Activated CD8-positive, alpha-beta memory T cell treated with anti-CD3 and anti-CD28 coated beads, Interleukin-2, amount 50 U/mL, for 48 hours (primary cell): ENCODE data around the gene IQSEC3.
A peak's percentile ranks its signal among the peaks of the same experiment; 100 is the strongest.

Source experiments
- DNase-seq: peaks from one replicate; pipeline ENCODE4 v3.0.0-alpha.2; 2020

The IQSEC3 gene

DNA sequence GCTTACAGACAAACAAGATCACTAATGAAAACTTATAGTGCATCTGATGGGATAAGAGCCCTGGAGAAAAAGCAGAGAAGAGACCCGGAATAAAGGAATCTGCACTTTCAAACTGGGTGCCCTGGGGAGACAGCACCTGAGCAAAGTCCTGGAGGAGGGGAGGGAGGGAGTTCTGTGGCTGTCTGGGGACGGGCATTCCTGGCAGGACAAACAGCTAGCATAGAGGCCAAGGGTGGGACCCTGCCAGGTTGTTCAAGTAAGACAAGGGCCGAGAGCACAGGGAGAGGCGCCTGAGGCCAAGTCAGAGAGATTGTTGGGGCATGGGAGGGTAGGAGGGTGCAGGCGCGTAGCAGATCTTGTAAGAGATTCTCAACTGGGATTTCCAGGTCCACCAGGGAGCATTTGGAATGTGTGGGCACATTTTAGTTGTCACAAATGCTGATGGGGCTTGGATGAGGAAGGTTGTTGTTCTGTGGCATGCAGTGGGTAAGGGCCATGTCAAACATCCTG is 14.2 kb downstream of the IQSEC3 start:
- no peak for DNase-seq

DNA sequence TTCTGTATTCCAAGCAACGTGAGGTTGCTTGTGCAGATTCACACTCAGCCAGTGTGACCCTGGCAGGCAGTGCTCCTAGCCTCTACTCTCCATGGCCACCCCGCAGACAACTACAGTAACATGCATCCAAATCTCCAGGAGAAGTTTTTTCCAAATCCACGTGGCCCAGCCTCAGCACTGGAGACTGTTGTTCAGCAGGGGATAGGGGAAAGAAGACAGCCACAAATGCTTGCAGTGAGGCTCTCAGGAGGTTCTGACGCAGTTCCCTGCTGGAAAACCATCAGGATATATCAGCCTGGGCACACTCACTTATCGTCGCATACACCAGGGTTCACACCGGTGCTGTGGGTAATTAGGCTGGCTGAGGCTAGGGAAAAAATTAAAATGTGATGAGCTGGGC is 16.2 kb downstream of the IQSEC3 start:
- no peak for DNase-seq

DNA sequence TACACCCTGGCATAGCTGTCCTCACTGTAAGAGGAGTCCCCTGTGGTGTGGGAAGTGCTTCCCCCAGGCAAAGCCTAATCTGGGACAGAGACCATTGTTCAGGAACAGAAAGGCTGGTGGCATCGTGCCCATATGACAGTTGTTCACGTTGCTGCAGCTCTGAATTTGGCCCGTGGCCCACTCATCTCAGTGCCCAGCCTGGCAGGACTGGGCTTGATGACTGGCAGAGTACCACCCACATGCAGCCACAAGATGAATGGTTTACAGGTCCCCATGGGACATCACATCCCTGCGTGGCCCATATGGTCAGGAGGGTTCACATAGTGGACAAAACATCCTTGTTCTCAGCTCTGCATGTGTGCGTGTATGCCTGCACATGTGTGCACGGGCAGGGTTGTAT is 17.5 kb downstream of the IQSEC3 start:
- no peak for DNase-seq

DNA sequence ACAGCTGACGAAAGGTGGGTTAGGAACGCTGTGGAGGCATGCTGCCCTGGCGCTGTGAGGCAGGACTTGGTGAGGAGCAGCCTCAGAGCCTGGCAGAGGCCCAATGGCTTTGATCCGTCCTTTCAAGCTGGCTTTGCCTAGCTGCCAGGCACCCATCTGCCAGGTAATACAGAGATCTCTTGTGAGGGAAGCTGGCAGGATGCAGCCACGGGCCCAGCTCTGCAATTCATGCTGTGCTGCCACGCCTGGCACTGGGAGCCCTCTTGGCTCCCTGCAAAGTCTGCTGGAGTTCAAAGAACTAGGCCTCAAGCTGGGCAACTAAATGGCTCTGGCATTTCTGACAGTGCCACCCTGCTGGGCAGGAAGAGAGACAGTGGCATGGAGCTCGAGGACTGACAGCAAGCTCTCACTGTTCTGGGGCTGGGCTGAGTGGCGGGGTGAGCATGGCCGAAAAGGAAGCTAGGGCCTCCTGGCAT is 18.7 kb downstream of the IQSEC3 start:
- no peak for DNase-seq

DNA sequence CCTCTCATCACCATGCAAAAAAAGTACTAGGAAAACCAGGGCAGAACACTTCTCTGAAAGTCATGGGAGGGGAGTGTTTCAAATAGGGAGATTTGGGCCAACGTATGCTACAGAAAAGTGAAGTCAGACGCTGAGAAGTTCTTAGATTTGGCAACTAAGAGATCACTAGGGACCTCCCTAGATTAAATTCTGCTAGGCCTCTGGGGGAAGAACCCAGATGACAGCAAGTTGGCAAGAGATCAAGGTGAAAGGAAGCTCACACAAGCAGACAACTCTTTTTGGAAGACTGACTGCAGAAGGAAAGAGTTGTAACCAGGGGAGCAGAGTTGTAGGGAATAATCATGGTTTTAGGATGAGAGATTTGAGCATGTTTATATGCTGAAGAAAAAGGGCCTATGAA is 20.7 kb downstream of the IQSEC3 start:
- DNase-seq = no peak

DNA sequence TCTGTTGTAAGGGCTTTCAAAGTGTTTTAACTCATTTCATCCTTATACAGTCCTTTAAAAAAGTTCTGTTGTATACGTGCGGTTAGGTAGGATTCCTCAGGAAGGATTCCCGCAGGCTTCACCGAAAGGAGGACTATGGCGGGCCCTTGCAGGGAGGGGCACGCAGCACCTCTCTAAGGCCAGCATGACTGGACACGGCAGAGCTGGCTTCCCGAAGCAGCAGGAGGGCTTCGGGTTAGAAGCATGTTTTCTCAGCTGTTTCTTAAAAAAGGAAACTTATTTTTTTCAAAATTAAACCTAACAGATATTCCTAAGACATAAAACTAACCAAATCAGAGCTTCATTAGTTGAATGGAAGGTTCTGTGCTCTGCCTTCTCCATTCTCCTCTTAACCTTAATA is 21.3 kb downstream of the IQSEC3 start:
- DNase-seq = no peak

DNA sequence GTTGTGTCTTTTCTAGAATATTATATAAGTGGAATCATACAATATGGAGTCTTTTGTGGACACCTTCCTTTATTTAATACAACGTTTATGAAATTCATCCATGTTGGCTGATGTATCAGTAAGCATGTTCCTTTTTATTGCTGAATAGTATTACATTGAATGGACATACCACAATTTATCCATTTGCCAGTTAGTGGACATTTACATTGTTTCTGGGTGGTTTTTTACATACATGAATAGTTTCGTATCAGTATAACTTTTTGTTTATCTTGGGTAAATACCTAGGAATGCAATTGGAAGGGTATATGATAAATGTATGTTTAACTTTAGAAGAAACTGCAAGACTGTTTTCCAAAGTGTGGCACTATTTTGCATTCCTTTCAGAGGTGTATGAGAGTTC is 23.1 kb downstream of the IQSEC3 start:
- no peak for DNase-seq

DNA sequence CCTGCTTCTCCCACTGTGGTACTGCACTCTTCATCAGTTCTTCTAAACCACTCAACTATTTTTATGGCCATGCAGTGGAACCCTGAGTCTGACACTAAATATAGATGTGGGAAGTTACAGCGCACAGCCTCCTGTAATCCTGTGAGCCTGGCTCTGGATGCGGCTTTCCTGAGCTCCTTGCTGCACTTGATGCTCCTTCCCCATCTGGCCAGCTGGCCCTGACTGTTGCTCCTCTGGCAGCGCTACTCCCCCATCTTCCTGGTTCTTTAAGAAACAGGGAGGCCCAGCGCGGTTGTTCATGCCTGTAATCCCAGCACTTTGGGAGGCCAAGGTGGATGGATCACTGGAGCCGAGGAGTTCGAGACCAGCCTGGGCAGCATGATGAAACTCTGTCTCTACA is 24.6 kb downstream of the IQSEC3 start:
- DNase-seq = no peak

DNA sequence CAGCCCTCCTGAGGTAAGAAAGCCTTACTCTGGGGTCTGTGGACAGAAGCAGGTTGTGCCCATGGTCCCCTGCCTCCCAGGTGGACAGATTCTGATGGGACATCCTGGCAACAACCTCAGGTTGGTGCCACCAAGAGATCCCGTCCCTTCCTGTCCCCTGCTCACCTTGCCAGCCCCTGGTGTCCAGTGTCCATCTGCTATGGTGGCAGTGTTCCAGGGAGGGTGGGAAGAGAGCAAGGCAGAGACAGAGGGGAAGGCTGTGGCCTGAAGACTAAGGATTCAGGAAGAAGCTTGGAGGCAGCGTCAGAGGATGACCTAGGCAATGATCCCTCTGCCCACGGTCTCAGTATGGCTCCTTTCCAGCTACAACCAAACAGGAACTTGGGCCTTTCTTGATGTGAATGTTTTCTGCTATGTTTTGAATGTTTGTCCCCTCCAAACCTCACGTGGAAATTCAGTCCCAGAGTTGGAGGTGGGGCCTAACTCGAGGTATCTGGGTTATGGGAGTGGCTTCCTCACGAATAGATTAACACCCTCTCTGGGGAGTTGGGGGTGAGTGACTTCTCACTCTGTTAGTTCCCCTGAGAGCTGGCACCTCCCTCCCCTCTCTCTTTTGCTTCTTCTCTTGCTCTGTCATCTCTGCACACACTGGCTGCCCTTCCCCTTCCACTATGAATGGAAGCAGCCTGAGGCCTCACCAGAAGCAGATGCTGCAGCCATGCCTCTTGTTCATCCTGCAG is 26.9 kb downstream of the IQSEC3 start:
- no peak for DNase-seq

DNA sequence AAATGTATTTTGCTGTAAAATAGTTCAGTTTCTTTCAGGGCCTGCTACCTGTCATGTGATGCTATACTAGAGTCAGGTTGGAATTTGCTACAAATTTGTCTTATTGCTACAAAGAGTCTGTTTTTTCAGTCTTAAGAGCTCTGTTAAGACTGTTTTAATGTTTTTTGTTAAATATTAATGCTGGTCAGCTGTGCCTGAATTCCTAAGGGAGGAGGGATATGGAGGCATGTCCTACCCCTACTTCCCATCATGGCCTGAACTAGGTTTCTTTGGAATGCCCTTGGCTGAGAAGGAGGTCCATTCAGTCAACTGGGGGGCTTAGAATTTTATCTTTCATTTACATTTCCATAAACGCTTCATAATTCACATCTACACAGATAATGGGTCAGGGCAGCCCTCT is 30.0 kb downstream of the IQSEC3 start:
- DNase-seq = no peak

DNA sequence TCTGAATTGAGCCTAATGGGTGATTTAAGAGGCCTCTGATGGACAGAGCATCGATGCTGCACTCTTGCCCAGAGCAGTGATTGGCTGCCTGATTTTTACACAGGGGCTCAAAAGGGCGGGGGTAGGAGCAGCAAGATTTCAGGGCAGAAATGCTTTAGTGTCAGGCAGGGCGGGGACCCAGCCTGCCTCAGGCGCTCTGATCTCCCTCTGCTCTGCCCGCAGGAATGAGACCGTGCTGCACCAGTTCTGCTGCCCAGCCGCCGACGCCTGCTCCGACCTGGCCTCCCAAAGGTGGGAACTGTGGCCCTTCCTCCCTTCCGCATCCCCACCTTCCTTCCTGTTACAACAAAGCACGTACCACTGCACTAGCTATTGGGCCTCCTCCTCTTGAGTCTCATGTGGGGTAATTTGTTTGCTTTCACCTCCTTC is 32.4 kb downstream of the IQSEC3 start:
- DNase-seq = no peak

DNA sequence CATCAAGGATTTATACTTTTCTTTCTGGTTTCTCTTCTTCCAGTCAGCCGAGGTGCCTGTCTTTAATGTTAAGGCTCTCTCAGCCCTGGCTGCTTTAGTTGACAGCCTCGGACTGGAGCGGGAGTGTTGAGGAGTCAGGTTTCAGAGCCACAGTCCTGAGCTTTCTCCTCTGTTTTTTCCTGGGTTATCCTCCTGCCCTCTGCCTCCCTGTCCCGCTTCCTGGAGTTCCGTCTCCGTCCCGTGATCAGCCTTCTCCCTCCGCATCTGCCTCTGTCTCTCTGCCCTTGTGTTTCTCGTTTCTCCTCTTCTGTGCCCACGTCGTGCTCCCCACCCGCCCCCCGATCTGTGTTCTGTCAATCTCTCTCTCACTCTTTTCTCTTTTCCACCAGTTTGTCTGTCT is 33.0 kb downstream of the IQSEC3 start:
- DNase-seq = no peak

DNA sequence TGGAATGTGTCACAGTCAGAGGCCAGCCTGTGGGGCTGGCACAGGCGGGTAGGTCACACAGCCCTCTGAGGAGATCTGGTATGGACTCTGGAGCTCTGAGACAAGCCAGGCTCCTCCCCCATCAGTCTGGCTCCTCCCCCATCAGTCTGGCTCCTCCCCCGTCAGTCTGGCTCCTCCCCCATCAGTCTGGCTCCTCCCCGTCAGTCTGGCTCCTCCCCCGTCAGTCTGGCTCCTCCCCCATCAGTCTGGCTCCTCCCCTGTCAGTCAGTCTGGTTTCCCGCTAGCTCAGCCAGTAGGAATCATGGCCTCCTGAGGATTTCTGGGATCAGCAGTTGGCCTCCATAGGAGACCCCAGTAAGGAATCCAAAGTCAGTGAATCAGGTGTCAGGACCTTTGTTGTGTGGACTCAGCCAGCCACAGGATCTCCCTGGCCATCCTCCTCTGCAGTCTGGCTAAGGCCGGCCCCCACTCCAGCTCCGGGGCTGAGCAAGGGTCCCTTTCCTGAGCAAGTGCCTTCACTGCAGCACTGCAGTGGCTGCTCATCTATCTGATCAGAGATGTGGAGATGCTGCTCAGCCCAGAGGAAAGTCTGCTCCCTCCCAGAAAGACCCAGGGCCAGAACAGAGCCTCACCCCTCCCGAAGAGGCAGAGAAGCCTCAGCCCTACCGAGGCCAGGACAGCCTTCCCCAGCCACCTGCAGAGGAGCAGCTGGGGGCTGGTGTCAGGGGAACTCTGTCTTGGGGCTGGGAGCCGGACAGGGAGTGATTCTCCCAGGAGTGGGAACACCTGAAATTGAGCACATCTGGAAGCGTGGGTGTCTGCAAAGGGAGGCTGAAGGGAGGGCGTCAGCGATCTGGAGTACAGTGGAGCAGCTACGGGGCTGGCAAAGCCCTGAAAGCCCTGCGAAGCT is 35.7 kb downstream of the IQSEC3 start:
- peak; percentile 61 for DNase-seq

DNA sequence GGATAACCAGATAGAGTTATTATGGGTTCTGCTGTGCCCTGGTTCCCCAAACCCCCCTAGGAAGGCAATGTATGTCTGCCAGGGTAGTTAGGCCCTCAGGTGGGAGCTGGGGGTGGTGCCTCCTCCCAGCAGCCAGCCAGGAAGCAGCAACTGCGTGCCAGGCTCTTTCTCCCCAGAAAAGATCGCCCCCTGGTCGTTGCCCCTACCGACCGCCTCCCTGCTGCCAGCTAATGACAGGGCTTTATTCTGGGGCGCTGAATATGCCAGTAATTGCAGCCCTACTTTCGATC is 36.3 kb downstream of the IQSEC3 start:
- DNase-seq = no peak

DNA sequence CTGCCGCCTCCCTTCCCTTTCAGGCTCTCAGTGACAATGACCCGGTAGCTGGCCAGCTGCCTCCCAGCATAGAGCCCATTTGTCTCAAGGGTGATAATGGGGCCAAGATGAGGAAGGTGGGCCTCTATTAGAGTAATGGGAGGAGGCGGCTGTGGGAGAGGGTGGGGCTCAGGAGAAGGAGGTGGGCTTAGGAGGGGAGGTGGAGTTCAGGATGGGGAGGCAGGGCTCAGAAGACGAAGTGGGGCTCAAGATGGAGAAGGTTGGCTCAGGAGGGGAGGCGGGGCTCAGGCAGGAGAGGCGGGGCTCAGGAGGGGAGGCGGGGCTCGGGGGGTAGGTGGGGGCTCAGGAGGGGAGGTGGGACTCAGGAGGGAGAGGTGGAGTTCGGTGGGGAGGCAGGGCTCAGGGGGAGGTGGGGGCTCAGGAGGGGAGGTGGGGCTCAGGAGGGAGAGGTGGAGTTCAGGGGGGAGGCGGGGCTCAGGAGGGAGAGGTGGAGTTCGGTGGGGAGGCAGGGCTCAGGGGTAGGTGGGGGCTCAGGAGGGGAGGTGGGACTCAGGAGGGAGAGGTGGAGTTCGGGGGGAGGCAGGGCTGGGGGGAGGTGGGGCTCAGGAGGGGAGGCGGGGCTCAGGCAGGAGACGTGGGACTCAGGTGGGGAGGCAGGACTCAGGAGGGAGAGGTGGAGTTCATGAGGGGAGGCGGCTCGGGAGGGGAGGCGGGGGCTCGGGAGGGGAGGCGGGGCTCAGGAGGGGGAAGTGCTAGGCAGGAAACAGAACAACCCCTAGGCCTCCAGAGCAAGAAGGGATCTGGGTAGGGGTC is 36.8 kb downstream of the IQSEC3 start:
- DNase-seq = no peak

DNA sequence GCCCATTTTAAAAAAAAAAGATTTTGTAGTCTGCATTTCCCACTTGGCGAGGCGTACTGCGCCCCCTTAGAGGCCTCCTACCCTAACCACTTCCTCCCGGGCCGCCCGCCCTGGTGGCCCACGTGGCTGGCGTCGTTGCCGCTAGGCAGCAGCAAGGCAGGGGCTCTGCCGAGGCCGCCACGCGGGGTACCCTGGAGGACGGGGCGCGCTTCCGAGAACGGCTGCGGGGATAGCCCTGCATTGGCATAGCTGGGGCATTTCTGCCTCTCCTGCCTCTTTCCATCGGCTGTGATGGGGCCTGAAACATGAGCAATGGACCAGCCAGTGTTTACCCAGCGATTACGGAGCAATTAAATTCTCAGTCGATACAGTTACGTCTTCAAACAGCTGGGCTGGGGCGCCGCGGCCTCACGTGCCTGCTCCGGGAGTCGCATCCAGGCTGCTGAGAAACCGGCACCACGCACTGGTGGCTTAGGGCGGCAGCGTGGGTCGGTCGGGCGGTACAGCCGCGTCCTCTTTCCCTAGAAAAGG is 38.0 kb downstream of the IQSEC3 start:
- no peak for DNase-seq

DNA sequence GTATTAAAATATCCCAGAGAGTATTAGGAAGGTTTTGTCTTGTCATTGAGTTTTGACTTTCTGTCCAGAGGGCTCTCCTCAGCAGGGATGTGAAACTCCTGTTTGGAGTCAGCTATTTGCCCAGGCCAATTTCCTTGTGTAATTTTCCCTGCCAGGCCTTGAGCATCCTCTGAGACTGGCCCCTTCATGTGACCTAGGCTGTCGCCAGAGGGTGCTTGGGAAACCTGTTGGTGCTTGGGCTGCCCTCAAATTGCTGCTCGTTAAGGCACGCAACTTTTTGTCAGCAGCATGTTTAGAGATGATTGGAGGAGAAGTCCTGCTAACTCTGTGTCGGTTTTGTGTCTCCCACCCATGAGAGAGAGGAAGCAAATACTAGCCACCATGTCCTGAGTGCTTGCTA is 39.1 kb downstream of the IQSEC3 start:
- DNase-seq = no peak

DNA sequence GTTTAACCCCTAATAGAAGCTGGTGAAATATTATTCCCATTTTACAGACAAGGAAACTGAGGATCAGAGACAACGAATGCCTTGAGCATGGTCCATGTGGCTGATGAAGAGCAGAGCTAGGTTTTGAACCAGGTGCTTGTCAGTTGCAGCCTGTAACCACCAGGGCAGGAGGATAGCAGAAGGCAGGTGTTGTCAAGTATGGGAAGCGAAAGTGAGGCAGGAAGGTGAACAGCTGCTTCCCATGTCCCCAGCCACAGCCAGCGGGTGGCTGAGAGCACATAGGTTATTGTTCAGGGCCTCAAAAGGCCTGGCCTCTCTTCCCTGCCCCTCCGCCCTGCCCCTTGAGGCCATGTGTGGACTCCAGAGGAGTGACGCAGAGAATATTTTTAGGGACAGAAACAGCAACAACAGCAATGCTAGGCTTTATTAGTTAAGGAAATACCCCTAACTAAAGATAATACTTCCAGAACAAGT is 39.6 kb downstream of the IQSEC3 start:
- no peak for DNase-seq

DNA sequence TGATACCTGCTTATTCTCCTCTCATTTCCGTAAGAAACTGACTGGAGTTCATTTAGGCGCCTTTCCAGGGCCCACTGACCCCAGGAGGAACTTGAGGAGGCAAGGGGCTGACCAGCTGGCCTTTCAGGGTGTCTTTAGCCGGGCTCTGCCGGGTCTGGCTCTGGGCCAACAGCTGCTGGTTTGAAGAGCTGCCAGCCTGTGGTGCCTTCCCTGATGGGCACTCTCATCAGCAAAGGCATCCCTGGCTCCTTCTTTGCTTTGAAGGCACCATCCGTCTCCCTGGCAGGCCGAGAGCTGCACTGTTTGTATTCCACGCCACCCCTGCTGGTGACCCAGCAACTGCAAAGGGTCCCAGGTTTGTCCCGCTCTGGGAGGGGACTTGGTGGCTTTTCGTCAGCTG is 42.0 kb downstream of the IQSEC3 start:
- no peak for DNase-seq

DNA sequence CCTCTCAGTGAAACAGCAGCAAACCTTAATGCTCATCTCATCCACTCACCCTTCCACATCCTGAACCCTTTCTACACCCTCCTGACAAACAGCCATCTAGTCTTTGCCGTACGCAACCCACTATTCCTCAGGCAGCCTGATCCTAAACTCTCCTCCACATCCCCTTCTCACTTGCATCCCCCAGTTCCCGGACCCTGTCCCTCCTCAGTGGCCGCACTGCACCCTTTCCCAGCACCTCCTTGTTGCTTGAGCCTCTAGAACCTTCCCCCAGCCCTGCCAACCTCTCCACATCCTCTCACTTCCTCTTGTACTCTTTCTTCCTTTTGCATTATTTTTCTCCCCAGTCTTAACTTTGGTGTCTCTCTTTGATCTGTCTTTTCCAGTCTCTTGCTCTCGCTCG is 42.9 kb downstream of the IQSEC3 start:
- no peak for DNase-seq

DNA sequence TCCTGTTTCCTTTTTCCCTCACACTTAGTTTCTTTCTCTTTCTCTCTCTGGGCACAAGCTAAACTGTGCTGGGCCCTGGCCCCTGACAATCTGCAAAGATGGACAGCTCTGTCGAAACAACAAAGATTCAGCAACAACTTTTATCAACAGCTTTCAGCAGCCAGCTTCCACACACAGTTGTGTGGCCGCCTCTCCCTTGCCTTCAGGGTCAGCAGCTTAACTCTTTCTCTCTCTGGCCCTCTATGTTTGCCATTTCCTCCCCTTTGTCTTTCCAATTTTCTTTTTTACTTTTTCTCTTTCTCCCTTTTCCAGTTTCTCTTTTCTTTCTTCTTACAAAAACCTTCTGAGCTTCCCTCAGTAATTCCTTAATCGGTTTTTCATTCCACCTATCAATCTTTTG is 43.3 kb downstream of the IQSEC3 start:
- no peak for DNase-seq

DNA sequence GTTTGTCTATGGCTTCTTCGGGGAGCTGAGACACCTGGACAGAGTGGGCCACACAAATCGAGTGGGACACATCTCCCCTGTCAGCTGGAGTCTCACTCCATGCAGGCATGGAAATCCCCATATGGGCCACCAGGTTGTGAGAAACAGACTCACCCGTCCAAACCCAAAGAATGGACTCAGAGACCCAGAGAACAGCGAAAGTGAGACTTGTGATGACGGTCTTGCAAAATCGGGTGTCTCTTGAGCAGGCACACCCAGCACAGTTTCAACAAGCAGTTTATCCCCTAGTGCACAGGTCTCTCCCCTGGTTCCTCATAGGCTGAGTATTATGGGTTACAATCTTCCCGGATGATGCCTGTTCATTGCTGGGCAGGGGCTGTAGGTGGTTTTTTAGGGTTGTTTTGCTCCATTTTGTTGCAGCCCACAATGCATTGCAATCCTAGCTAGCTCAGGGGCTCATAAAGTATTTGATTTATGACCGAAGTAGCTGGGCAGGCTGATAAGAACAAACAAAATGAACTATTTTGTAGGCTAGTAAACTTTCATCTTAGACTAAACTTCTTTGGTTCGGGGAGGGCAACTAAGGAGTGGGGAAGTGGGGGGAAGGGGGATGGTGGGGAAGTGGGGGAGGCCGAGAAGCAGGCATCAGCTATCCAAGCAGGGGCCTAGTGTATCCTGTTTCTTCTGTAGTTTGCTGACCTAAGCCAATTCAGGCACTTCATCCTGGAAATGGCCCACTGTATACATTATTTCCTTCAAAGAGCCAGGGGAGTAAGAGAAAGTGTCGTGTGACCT is 45.3 kb downstream of the IQSEC3 start:
- no peak for DNase-seq
